H1 (cell line): ENCODE measurements around the gene LRRTM4. TPM values are rescaled to one million over a fixed set of nuclear protein-coding genes. Genes with fewer than 3 reads are reported as not detected.

Experiments used
- CTCF ChIA-PET: fragments of 300-600 bp; sonication (Branson Sonifier 250); formaldehyde crosslinking; loops from one replicate; lab custom pipeline; 2021; ENCODE audit not compliant: partially characterized antibody; lab: Charles Lee
- POLR2A ChIA-PET: fragments of 300-600 bp; sonication (Branson Sonifier 250); formaldehyde crosslinking; loops from one replicate; lab custom pipeline; 2021; ENCODE audit warnings: inconsistent platforms; ENCODE audit not compliant: partially characterized antibody; lab: Charles Lee
- DNase-seq, 2 experiments: peaks; one replicate each; pipeline versions ENCODE4 v3.0.0 to v3.0.0-alpha.2; 2010 to 2022; ENCODE audit warnings: low spot score in 2 of 2, low read depth in 1 of 2, mixed read lengths in 1 of 2
- FAIRE-seq: peaks from 2 replicates; lab custom pipeline; 2011; peaks lifted over from hg19 to GRCh38; lab: Jason Lieb, UNC
- H2AFZ ChIP-seq: 2 replicates; pipeline ENCODE4 v1.8.1; 2012; ENCODE audit warnings: low read length, inconsistent platforms
- H2AK5ac ChIP-seq: 2 replicates; pipeline ENCODE4 v1.6.1; 2013; ENCODE audit warnings: low read depth, low read length
- H2BK120ac ChIP-seq: replicated peaks from 2 replicates; pipeline ENCODE3; 2013; ENCODE audit warnings: low read depth, low read length, inconsistent platforms
- H2BK12ac ChIP-seq: 2 replicates; pipeline ENCODE4 v1.6.1; 2013; ENCODE audit warnings: low read depth, low read length
- H2BK15ac ChIP-seq: 2 replicates; pipeline ENCODE4 v1.6.1; 2013; ENCODE audit warnings: low read length
- H2BK20ac ChIP-seq: 2 replicates; pipeline ENCODE4 v1.6.1; 2013; ENCODE audit warnings: low read length
- H2BK5ac ChIP-seq: 2 replicates; pipeline ENCODE4 v1.6.1; 2013; ENCODE audit warnings: low read depth, low read length
- H3K14ac ChIP-seq: 2 replicates; pipeline ENCODE4 v1.6.1; 2013; ENCODE audit warnings: inconsistent platforms; ENCODE audit not compliant: insufficient read length
- H3K18ac ChIP-seq: 2 replicates; pipeline ENCODE4 v1.6.1; 2013; ENCODE audit warnings: low read length; ENCODE audit errors: extremely low read depth
- H3K23ac ChIP-seq: 2 replicates; pipeline ENCODE4 v1.6.1; 2013; ENCODE audit warnings: inconsistent platforms; ENCODE audit not compliant: insufficient read length
- H3K23me2 ChIP-seq: 2 replicates; pipeline ENCODE4 v1.6.1; 2013; ENCODE audit warnings: low read depth, low read length
- H3K27ac ChIP-seq: 2 replicates; pipeline ENCODE4 v1.6.1; 2011; ENCODE audit warnings: low read depth, low read length, inconsistent platforms
- H3K27me3 ChIP-seq, 4 experiments: replicated peaks in 1 of 4; 1 replicate in 1 of 4; 2 replicates in 3 of 4; pipeline versions ENCODE4 v1.6.1 to v1.8.1; 2011 to 2013; ENCODE audit warnings: low read length in 3 of 4, mild to moderate bottlenecking in 3 of 4, inconsistent platforms in 2 of 4, mixed read lengths in 2 of 4, moderate library complexity in 1 of 4; ENCODE audit not compliant: control insufficient read depth in 3 of 4, insufficient read depth in 3 of 4; ENCODE audit errors: extremely low read depth in 1 of 4
- H3K36me3 ChIP-seq, 4 experiments: 2 replicates each; pipeline versions ENCODE4 v1.6.1 to v1.8.1; 2011 to 2013; ENCODE audit warnings: mild to moderate bottlenecking in 4 of 4, low read length in 3 of 4, moderate library complexity in 2 of 4, control low read depth in 1 of 4, inconsistent platforms in 1 of 4; ENCODE audit not compliant: insufficient read depth in 4 of 4, control insufficient read depth in 2 of 4
- H3K4ac ChIP-seq: replicated peaks from 2 replicates; pipeline ENCODE3; 2013; ENCODE audit warnings: low read length, low read depth, mixed read lengths, inconsistent platforms; ENCODE audit not compliant: insufficient read length
- H3K4me1 ChIP-seq, 4 experiments: replicated peaks in 1 of 4; 1 replicate in 1 of 4; 2 replicates in 3 of 4; pipeline versions ENCODE4 v1.6.1 to v1.8.1; 2011 to 2013; ENCODE audit warnings: low read length in 3 of 4, inconsistent platforms in 2 of 4, mixed read lengths in 1 of 4; ENCODE audit not compliant: insufficient read depth in 4 of 4, control insufficient read depth in 3 of 4
- H3K4me2 ChIP-seq, 2 experiments: 2 replicates each; pipeline versions ENCODE4 v1.6.1 to v1.8.1; 2011 to 2013; ENCODE audit warnings: low read depth in 2 of 2, low read length in 2 of 2, control low read depth in 1 of 2, inconsistent platforms in 1 of 2, mild to moderate bottlenecking in 1 of 2; ENCODE audit not compliant: insufficient read depth in 1 of 2
- H3K4me3 ChIP-seq, 4 experiments: fragments of 200-600, 300-600 bp in 1 of 4; sonication (generic), shearing (Covaris generic), sonication (Bioruptor Twin) in 1 of 4; 2 replicates each; pipeline versions ENCODE4 v1.5.1 to v1.8.1; 2011 to 2016; ENCODE audit warnings: low read length in 4 of 4, low read depth in 3 of 4, control low read depth in 2 of 4, inconsistent platforms in 2 of 4, mild to moderate bottlenecking in 2 of 4, mixed read lengths in 1 of 4, moderate library complexity in 1 of 4; ENCODE audit not compliant: insufficient read depth in 2 of 4; ENCODE audit errors: extremely low read depth in 1 of 4
- H3K56ac ChIP-seq: replicated peaks from 2 replicates; pipeline ENCODE3; 2013; ENCODE audit warnings: low read depth, mild to moderate bottlenecking, mixed read lengths, low read length, inconsistent platforms; ENCODE audit not compliant: insufficient read length
- H3K79me1 ChIP-seq: 2 replicates; pipeline ENCODE4 v1.6.1; 2013; ENCODE audit warnings: low read depth, low read length, control low read depth
- H3K79me2 ChIP-seq, 2 experiments: 2 replicates each; pipeline versions ENCODE4 v1.6.1 to v1.8.1; 2012 to 2013; ENCODE audit warnings: low read length in 2 of 2, mild to moderate bottlenecking in 2 of 2, inconsistent platforms in 1 of 2; ENCODE audit not compliant: insufficient read depth in 2 of 2, control insufficient read depth in 1 of 2
- H3K9ac ChIP-seq, 4 experiments: replicated peaks in 1 of 4; 1 replicate in 1 of 4; 2 replicates in 3 of 4; pipeline versions ENCODE4 v1.6.1 to v1.8.1; 2011 to 2013; ENCODE audit warnings: low read depth in 3 of 4, low read length in 3 of 4, control low read depth in 2 of 4, mild to moderate bottlenecking in 2 of 4, moderate library complexity in 2 of 4, inconsistent platforms in 1 of 4; ENCODE audit errors: extremely low read depth in 1 of 4
- H3K9me3 ChIP-seq, 2 experiments: 2 replicates each; pipeline versions ENCODE4 v1.6.1 to v1.8.1; 2012 to 2013; ENCODE audit warnings: mild to moderate bottlenecking in 2 of 2, moderate library complexity in 2 of 2, control low read depth in 1 of 2, inconsistent platforms in 1 of 2, low read depth in 1 of 2, low read length in 1 of 2, mixed read lengths in 1 of 2; ENCODE audit not compliant: insufficient read depth in 2 of 2
- H4K20me1 ChIP-seq, 2 experiments: replicated peaks in 1 of 2; 2 replicates each; pipeline versions ENCODE3 to v1.8.1; 2011 to 2013; ENCODE audit warnings: inconsistent platforms in 2 of 2, low read length in 2 of 2, mild to moderate bottlenecking in 1 of 2; ENCODE audit not compliant: insufficient read depth in 2 of 2, control insufficient read depth in 1 of 2
- H4K5ac ChIP-seq: 2 replicates; pipeline ENCODE4 v1.6.1; 2013; ENCODE audit warnings: low read length, low read depth, mixed read lengths, inconsistent platforms; ENCODE audit not compliant: insufficient read length
- H4K8ac ChIP-seq: 2 replicates; pipeline ENCODE4 v1.8.0; 2013; ENCODE audit warnings: mild to moderate bottlenecking, moderate library complexity, low read length, inconsistent platforms; ENCODE audit not compliant: insufficient read depth; ENCODE audit errors: extremely low read depth
- H4K91ac ChIP-seq: replicated peaks from 2 replicates; pipeline ENCODE3; 2013; ENCODE audit warnings: low read length, mixed read lengths, inconsistent platforms; ENCODE audit not compliant: insufficient read length
- BACH1 ChIP-seq: IDR thresholded peaks from 2 replicates; pipeline ENCODE4 v1.6.1; 2012; ENCODE audit warnings: low read length, improper control_type of control experiment
- CBX5 ChIP-seq: fragments of 300-800, 300-1000 bp; sonication (generic); IDR thresholded peaks from 2 replicates; pipeline ENCODE4 v1.7.1; 2016; ENCODE audit warnings: antibody characterized with exemption, low read length, low read depth
- E2F6 ChIP-seq: IDR thresholded peaks from 2 replicates; pipeline ENCODE4 v1.6.1; 2012; ENCODE audit warnings: inconsistent platforms
- EGR1 ChIP-seq: IDR thresholded peaks from 2 replicates; pipeline ENCODE4 v1.6.1; 2011; ENCODE audit warnings: low read depth, low read length, borderline replicate concordance
- FOSL1 ChIP-seq: IDR thresholded peaks from 2 replicates; pipeline ENCODE4 v1.6.1; 2011; ENCODE audit warnings: mild to moderate bottlenecking, low read depth, low read length, moderate library complexity; ENCODE audit not compliant: insufficient read depth
- HDAC2 ChIP-seq, 2 experiments: fragments of 300-600 bp in 1 of 2; sonication (generic) in 1 of 2; IDR thresholded peaks; 2 replicates each; pipeline ENCODE4 v1.6.1; 2011 to 2012; ENCODE audit warnings: low read depth in 2 of 2, low read length in 2 of 2, mild to moderate bottlenecking in 2 of 2, moderate library complexity in 2 of 2, borderline replicate concordance in 1 of 2, inconsistent platforms in 1 of 2
- JUN ChIP-seq: IDR thresholded peaks from 2 replicates; pipeline ENCODE4 v1.6.1; 2011; ENCODE audit warnings: low read depth, mild to moderate bottlenecking, improper control_type of control experiment, low read length
- POLR2A ChIP-seq, 2 experiments: IDR thresholded peaks; 1 replicate in 1 of 2; 2 replicates in 1 of 2; pipeline ENCODE4 v1.6.1; 2011; ENCODE audit warnings: low read depth in 2 of 2, low read length in 2 of 2, mild to moderate bottlenecking in 2 of 2; ENCODE audit errors: control extremely low read depth in 1 of 2
- RAD21 ChIP-seq, 2 experiments: IDR thresholded peaks in 1 of 2; conservative IDR thresholded peaks in 1 of 2; 2 replicates each; pipeline ENCODE4 v1.6.1; 2011; ENCODE audit warnings: low read depth in 2 of 2, low read length in 2 of 2, improper control_type of control experiment in 1 of 2, inconsistent platforms in 1 of 2, mild to moderate bottlenecking in 1 of 2, moderate library complexity in 1 of 2
- SIN3A ChIP-seq, 2 experiments: IDR thresholded peaks in 1 of 2; conservative IDR thresholded peaks in 1 of 2; 2 replicates each; pipeline ENCODE4 v1.6.1; 2011 to 2012; ENCODE audit warnings: low read length in 2 of 2, improper control_type of control experiment in 1 of 2, low read depth in 1 of 2, mild to moderate bottlenecking in 1 of 2
- SIX5 ChIP-seq: IDR thresholded peaks from 2 replicates; pipeline ENCODE4 v1.6.1; 2011; ENCODE audit warnings: mild to moderate bottlenecking, low read depth, low read length
- SUZ12 ChIP-seq: fragments of 200-600 bp; sonication (generic); IDR thresholded peaks from 2 replicates; pipeline ENCODE4 v1.6.1; 2012; ENCODE audit warnings: mild to moderate bottlenecking, inconsistent platforms, low read length, moderate library complexity, mixed read lengths
- TAF1 ChIP-seq: IDR thresholded peaks from 2 replicates; pipeline ENCODE4 v1.6.1; 2011; ENCODE audit warnings: mild to moderate bottlenecking, low read depth, low read length
- TCF12 ChIP-seq: IDR thresholded peaks from 2 replicates; pipeline ENCODE4 v1.6.1; 2011; ENCODE audit warnings: low read depth, mild to moderate bottlenecking, low read length
- WGBS, 2 experiments: shearing (Covaris generic) in 1 of 2; methylation state at CpG; one replicate each; pipeline versions ENCODE4 v1.1.6 to v1.1.7; 2013 to 2015; ENCODE audit warnings: low lambda C conversion rate in 2 of 2, mixed read lengths in 2 of 2, inconsistent platforms in 1 of 2, low coverage in 1 of 2, missing lambda C conversion rate in 1 of 2; ENCODE audit not compliant: insufficient replicate concordance in 2 of 2, insufficient coverage in 1 of 2, insufficient read length in 1 of 2; ENCODE audit errors: extremely low coverage in 1 of 2, missing lambda C conversion rate in 1 of 2; 5-methylcytosine and 5-hydroxymethylcytosine counted together
- polyA plus RNA-seq, 7 experiments: library from polyadenylated mRNA; depleted of rRNA in 3 of 7; stranded (reverse) in 5 of 7; unstranded in 2 of 7; fragments of >200 nt in 5 of 7; fragments of 200-250 nt in 2 of 7; gene quantifications; 1 replicate in 5 of 7; 2 replicates in 1 of 7; 4 replicates in 1 of 7; pipeline versions ENCODE4 v1.2.1 to v1.2.3, GENCODE V29; 2011 to 2013; ENCODE audit warnings: missing spikeins in 2 of 7, mixed read lengths in 2 of 7
- total RNA-seq: library from RNA; stranded (reverse); fragmentation: NEBNext Ultra II Directional; extraction: Animal tissue kit (Norgen Biotek cat#: 25700); gene quantifications from 2 replicates; pipeline ENCODE4 v1.2.1, GENCODE V29; 2021

LRRTM4 gene
- total and polyA plus RNA-seq, 2 of the 8 experiments (the other 6 are each of a cell fraction or from before 2014, with no cell fraction given), result 3.6 to 9.5 TPM

GRCh38 chr2:76940559-76940958 lies 581.6 kb downstream of the LRRTM4 start:
- no peak overlapping the region for H2AFZ ChIP-seq
- no peak overlapping the region for H3K4me3 ChIP-seq
- no peak overlapping the region for H2BK5ac ChIP-seq
- no peak overlapping the region for H4K5ac ChIP-seq
- H3K14ac ChIP-seq, result no peak overlapping the region
- H2BK15ac ChIP-seq, result no peak overlapping the region
- FAIRE-seq, result no peak
- no peaks in the 10 kb centered on the region for H3K79me2 ChIP-seq
- no peak overlapping the region for H3K18ac ChIP-seq
- no peak overlapping the region for H2BK20ac ChIP-seq
- no peak overlapping the region for H3K56ac ChIP-seq
- no peak overlapping the region for H2BK120ac ChIP-seq
- no peaks in the 10 kb centered on the region for H3K79me1 ChIP-seq
- H3K23ac ChIP-seq, result no peak overlapping the region
- H3K4me1 ChIP-seq, result no peaks in the 10 kb centered on the region
- no peaks in the 10 kb centered on the region for H4K20me1 ChIP-seq
- H3K27ac ChIP-seq, result no peak overlapping the region
- ChIA-PET POLR2A (no interaction called here), CTCF (no interaction called here)
- H3K36me3 ChIP-seq, result no peaks in the 10 kb centered on the region
- H3K4ac ChIP-seq, result no peak overlapping the region
- no peak overlapping the region for H4K91ac ChIP-seq
- WGBS, 2 experiments, result 91% methylated on average over 3 of the region's 3 CpGs; no CpG with 5 or more reads in 1 of the 2 experiments
- H3K4me2 ChIP-seq, result no peak overlapping the region
- no peak for DNase-seq
- H2AK5ac ChIP-seq, result no peak overlapping the region
- H3K23me2 ChIP-seq, result no peaks in the 10 kb centered on the region
- no peaks in the 10 kb centered on the region for H3K27me3 ChIP-seq
- H2BK12ac ChIP-seq, result no peak overlapping the region
- no peak overlapping the region for H4K8ac ChIP-seq
- no peaks in the 10 kb centered on the region for H3K9me3 ChIP-seq
- no peak overlapping the region for H3K9ac ChIP-seq
- TF ChIP-seq FOSL1 (no peak), RAD21 (IDR thresholded peaks at IDR 0.05 in 1 of 2, conservative IDR thresholded peaks at IDR 0.05 in 1 of 2; ENCODE audit: low read depth in 2 of 2, low read length in 2 of 2) (no peak), TCF12 (no peak), SUZ12 (no peak), BACH1 (no peak), JUN (no peak), HDAC2 (IDR thresholded peaks at IDR 0.05; ENCODE audit: borderline replicate concordance in 1 of 2, low read depth in 2 of 2, low read length in 2 of 2) (no peak), SIX5 (no peak), EGR1 (no peak), TAF1 (no peak), SIN3A (conservative IDR thresholded peaks at IDR 0.05 in 1 of 2, IDR thresholded peaks at IDR 0.05 in 1 of 2; ENCODE audit: low read depth in 1 of 2, low read length in 2 of 2) (no peak), E2F6 (no peak), CBX5 (no peak), POLR2A (IDR thresholded peaks at IDR 0.05; ENCODE audit: control extremely low read depth in 1 of 2, low read depth in 2 of 2, low read length in 2 of 2) (no peak)
